GM23248 (cell line): ENCODE data around the gene SCAF1.

Experiments
- EZH2 ChIP-seq: fragments of 200-600 bp; sonication (generic); IDR thresholded peaks from 2 replicates; pipeline ENCODE4 v1.6.1; 2018; ENCODE audit warnings: antibody characterized with exemption, mild to moderate bottlenecking; ENCODE audit not compliant: insufficient read depth, poor library complexity, severe bottlenecking
- EZH2phosphoT487 ChIP-seq: fragments of 200-600 bp; sonication (generic); IDR thresholded peaks from 2 replicates; pipeline ENCODE4 v1.6.1; 2018; ENCODE audit warnings: antibody characterized with exemption, moderate library complexity, mild to moderate bottlenecking, low read depth; ENCODE audit not compliant: insufficient read depth

DNA sequence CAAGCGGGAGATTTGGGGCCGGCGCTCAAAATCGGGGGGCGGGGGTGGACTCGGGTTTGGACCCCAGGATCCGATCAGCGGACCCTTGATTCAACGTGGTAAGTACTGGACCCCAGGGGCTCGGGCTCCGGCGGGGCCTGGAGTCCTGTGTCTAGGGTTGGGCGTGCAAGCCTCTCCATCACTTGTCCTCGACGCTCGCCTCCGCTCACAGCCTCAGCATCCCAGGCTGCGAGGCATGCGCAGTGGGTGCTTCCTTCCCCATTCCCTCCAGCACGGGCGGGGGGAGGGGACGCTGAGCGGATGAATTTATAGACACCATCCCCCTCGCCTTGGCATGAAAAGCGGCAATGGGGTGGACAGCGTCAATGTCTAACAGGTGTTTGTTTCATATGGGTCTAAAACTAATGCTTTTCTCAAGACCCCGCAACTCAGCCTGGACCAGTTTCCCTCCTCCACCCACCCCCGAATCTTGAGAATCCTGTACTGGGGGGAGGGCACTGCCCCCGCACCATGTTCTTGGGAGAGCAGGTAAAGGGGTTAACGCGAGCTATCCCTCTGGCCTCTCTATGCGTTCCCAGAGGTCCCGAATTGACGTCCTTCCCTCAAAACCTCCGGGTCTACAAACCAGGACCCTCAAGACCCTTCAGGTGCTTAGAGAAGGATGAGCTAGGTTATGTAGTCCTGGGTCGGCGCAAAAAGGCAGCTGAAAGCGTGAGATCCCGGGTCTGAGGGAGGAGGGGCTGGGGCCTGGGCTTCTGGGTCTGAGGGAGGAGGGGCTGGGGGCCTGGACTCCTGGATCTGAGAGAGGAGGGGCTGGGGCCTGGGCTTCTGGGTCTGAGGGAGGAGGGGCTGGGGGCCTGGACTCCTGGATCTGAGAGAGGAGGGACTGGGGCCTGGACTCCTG, 49.5 kb downstream of the SCAF1 start:
- no peak for TF ChIP-seq EZH2phosphoT487
- no peak for TF ChIP-seq EZH2
